K562 (cell line): ENCODE data around the gene ZNF620. TPM values are rescaled to one million over a fixed set of nuclear protein-coding genes. Genes with fewer than 3 reads are reported as not detected.

Experiments used
- ASH1L ChIP-seq: fragments of 450-650 bp; IDR thresholded peaks from 2 replicates; pipeline ENCODE4 v1.6.1; 2018; ENCODE audit warnings: borderline replicate concordance, mild to moderate bottlenecking, low read depth; ENCODE audit not compliant: partially characterized antibody
- CEBPZ ChIP-seq: fragments of 150-350 bp; IDR thresholded peaks from 2 replicates; pipeline ENCODE4 v1.6.1; 2014; ENCODE audit warnings: low read depth, mild to moderate bottlenecking, low read length, borderline replicate concordance
- FOXJ2 ChIP-seq: fragments of 200-800 bp; sonication (Bioruptor generic); IDR thresholded peaks from 2 replicates; pipeline ENCODE4 v1.6.1; 2016; ENCODE audit warnings: missing genetic modification characterization, missing compliant biosample characterization
- FOXP4 ChIP-seq: sonication (generic); formaldehyde crosslinking; IDR thresholded peaks from 2 replicates; pipeline ENCODE4 v1.8.0; 2022; ENCODE audit warnings: mild to moderate bottlenecking, missing genetic modification reagents, borderline replicate concordance
- KDM5B ChIP-seq: fragments of 200-600 bp; sonication (generic); IDR thresholded peaks from 2 replicates; pipeline ENCODE4 v1.6.1; 2012; ENCODE audit warnings: low read depth, mild to moderate bottlenecking, moderate library complexity, low read length, control low read depth, inconsistent platforms; ENCODE audit not compliant: insufficient replicate concordance
- NR3C1 ChIP-seq: sonication (generic); formaldehyde crosslinking; IDR thresholded peaks from 2 replicates; pipeline ENCODE4 v1.8.1; 2022; ENCODE audit warnings: missing genetic modification reagents
- POLR2A ChIP-seq: fragments of 450-650 bp; conservative IDR thresholded peaks from 2 replicates; pipeline ENCODE4 v1.6.1; 2016
- POLR2AphosphoS2 ChIP-seq: IDR thresholded peaks from 2 replicates; pipeline ENCODE4 v1.6.1; 2012; ENCODE audit warnings: low read length, improper control_type of control experiment
- SMARCA5 ChIP-seq: fragments of 450-650 bp; IDR thresholded peaks from 2 replicates; pipeline ENCODE4 v1.6.1; 2016
- ZFP1 ChIP-seq: fragments of 450-650 bp; formaldehyde crosslinking; IDR thresholded peaks from 2 replicates; pipeline ENCODE4 v1.4.0; 2020; ENCODE audit warnings: mild to moderate bottlenecking, mixed read lengths
- ZNF592 ChIP-seq: fragments of 450-650 bp; IDR thresholded peaks from 2 replicates; pipeline ENCODE4 v1.6.1; 2017; ENCODE audit warnings: antibody characterized with exemption, mild to moderate bottlenecking
- ZNF696 ChIP-seq: fragments of 250-450 bp; sonication (Bioruptor Pico); conservative IDR thresholded peaks from 2 replicates; pipeline ENCODE4 v1.4.0; 2020; ENCODE audit warnings: mild to moderate bottlenecking, moderate library complexity
- ZSCAN29 ChIP-seq: fragments of 450-650 bp; IDR thresholded peaks from 2 replicates; pipeline ENCODE4 v1.6.1; 2017
- polyA plus RNA-seq, 8 experiments: library from polyadenylated mRNA; depleted of rRNA in 4 of 8; stranded (reverse) in 5 of 8; unstranded in 3 of 8; fragments of >200 nt; fragmentation: Nextera tagmentation in 2 of 8; fragmentation: Illumina TruSeq in 1 of 8; extraction: Ambion mirVana in 2 of 8; extraction: Trizol in 1 of 8; gene quantifications; 2 replicates each; pipeline versions ENCODE4 v1.2.1 to v1.2.3, GENCODE V29; 2011 to 2014; ENCODE audit warnings: inconsistent platforms in 1 of 8, missing spikeins in 1 of 8
- total RNA-seq, 7 experiments: library from RNA; depleted of rRNA in 6 of 7; stranded (reverse); fragments of >200 nt in 6 of 7; fragmentation: Illumina TruSeq in 2 of 7; extraction: Trizol in 2 of 7; gene quantifications; 2 replicates each; pipeline versions ENCODE4 v1.2.1 to v1.2.3, GENCODE V29; 2011 to 2021; ENCODE audit warnings: low replicate concordance in 1 of 7
- TF ChIP-seq, protein P1 (sequence below): sonication (generic); formaldehyde crosslinking; IDR thresholded peaks from 2 replicates; pipeline ENCODE4 v1.8.0; 2023; ENCODE audit warnings: mild to moderate bottlenecking, missing genetic modification reagents

ZNF620 gene
- total and polyA plus RNA-seq, 9 of the 15 experiments (the other 6 are each of a cell fraction or from before 2014, with no cell fraction given), result 1.2 to 5.5 (median 3.3) TPM

- no peak for TF ChIP-seq FOXP4
- TF ChIP-seq ASH1L, result peak; percentile 17
- 0 out of 2 replicates have a peak, but pooled peaks have one; percentile 25 for TF ChIP-seq ZSCAN29
- peak; percentile 91 for TF ChIP-seq POLR2AphosphoS2
- no peak for TF ChIP-seq NR3C1 (CRISPR knock-in tag)
- peak; percentile 51 for TF ChIP-seq KDM5B
- no peak for TF ChIP-seq SMARCA5
- peak; percentile 78 for TF ChIP-seq POLR2A
- TF ChIP-seq CEBPZ, result no peak
- TF ChIP-seq FOXJ2 (tag), result 0 out of 2 replicates have a peak, but pooled peaks have one; percentile 28
- TF ChIP-seq ZFP1, result no peak
- TF ChIP-seq, protein P1, sequence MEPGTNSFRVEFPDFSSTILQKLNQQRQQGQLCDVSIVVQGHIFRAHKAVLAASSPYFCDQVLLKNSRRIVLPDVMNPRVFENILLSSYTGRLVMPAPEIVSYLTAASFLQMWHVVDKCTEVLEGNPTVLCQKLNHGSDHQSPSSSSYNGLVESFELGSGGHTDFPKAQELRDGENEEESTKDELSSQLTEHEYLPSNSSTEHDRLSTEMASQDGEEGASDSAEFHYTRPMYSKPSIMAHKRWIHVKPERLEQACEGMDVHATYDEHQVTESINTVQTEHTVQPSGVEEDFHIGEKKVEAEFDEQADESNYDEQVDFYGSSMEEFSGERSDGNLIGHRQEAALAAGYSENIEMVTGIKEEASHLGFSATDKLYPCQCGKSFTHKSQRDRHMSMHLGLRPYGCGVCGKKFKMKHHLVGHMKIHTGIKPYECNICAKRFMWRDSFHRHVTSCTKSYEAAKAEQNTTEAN, result no peak
- peak; percentile 29; the same call in 1 of the 2 replicates for TF ChIP-seq ZNF592
- TF ChIP-seq ZNF696 (CRISPR knock-in tag), result 0 out of 2 replicates have a peak, but pooled peaks have one; percentile 26
Measured at GRCh38 chr3:40464339-40465110, 41.3 kb upstream of the ZNF620 start (continued).
